ENCODE results near the gene CALHM3. TPM values are rescaled to one million over a fixed set of nuclear protein-coding genes. Genes with fewer than 3 reads are reported as not detected.

CALHM3 gene
- total RNA-seq, 4 donors from 2014 or later = not detected

DNA sequence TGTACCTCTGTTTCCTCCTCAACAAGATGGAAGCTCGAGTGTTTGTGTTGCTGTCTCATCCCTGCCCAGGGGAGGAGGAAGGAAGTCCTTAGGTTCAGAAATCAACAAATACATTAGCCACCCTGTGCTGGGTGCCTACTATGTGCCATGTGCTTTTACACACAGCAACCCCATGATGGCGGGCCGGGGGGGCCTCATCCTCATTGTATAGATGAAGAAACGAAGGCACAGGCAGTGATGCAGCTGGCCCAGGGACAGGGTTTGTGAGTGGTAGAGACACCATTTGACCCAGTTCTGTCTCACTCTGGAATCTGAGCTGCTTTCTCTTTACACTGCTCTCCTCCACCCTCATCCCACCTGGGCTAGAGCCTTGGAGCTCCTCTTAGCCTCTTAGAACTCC, 25.0 kb downstream of the CALHM3 start:
- no peak for DNase-seq (ENCODE audit: low spot score in 2 of 2)
- Histone ChIP-seq H3K9me3 (no peaks in the 10 kb centered on the region), H3K4me1 (peaks cover 40% of the 10 kb centered on the region), H3K27me3 (no peaks in the 10 kb centered on the region), H3K27ac (no peak overlapping the region), H3K36me3 (peaks cover 5% of the 10 kb centered on the region), H3K4me3 (no peak overlapping the region)
- TF ChIP-seq POLR2A (IDR thresholded peaks at IDR 0.05) = no peak
- TF ChIP-seq POLR2AphosphoS5 (IDR thresholded peaks at IDR 0.05) = no peak
- TF ChIP-seq, protein P1, sequence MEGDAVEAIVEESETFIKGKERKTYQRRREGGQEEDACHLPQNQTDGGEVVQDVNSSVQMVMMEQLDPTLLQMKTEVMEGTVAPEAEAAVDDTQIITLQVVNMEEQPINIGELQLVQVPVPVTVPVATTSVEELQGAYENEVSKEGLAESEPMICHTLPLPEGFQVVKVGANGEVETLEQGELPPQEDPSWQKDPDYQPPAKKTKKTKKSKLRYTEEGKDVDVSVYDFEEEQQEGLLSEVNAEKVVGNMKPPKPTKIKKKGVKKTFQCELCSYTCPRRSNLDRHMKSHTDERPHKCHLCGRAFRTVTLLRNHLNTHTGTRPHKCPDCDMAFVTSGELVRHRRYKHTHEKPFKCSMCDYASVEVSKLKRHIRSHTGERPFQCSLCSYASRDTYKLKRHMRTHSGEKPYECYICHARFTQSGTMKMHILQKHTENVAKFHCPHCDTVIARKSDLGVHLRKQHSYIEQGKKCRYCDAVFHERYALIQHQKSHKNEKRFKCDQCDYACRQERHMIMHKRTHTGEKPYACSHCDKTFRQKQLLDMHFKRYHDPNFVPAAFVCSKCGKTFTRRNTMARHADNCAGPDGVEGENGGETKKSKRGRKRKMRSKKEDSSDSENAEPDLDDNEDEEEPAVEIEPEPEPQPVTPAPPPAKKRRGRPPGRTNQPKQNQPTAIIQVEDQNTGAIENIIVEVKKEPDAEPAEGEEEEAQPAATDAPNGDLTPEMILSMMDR (IDR thresholded peaks at IDR 0.05) = no peak
- no peak for TF ChIP-seq EP300 (IDR thresholded peaks at IDR 0.05)
- WGBS = 86% methylated on average over 4 of the region's 4 CpGs

DNA sequence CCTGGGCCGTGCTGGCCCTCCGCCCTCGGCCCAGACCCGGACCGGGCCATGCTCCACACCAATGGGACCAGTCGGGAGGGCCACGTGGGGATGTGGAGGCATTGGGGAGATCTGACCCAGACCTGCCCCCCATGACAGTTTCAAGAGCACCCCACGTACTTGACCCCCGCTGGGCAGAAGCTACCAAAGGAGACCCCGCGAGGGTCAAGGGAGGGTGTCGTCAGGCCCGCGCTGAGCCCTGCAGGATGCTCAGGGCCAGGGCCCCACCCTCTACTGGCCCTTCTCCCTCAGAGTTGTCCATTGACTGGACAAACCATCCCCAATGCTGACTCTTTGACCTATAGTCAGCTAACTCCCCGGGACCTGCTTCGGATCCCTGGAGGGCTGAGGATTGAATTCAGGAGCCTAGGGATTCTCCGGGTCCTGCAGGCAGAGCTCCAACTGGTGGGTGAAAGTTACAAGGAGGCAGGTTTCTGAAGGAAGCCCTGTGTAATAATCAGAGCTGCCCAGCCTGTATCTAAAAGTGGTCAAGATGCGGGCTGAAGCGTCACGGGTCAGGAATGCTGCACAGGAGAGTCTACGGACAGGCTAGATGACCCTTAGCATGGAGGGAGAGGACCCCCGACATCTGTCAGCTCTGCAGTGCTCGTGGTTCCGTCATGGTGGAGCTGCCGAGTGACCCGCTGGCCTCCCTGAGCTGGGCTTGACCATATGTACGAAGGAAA, 26.4 kb downstream of the CALHM3 start:
- TF ChIP-seq POLR2AphosphoS5 (IDR thresholded peaks at IDR 0.05) (no peak), POLR2A (IDR thresholded peaks at IDR 0.05) (no peak), EP300 (IDR thresholded peaks at IDR 0.05) (no peak)
- TF ChIP-seq, protein P1 (IDR thresholded peaks at IDR 0.05) = no peak
- H3K9me3 ChIP-seq = no peaks in the 10 kb centered on the region
- peak overlapping the region; percentile 58 for H3K4me3 ChIP-seq
- peak overlapping the region; percentile 87 for H3K27ac ChIP-seq
- no peak for DNase-seq (ENCODE audit: low spot score in 2 of 2)
- 52% methylated on average over 15 of the region's 27 CpGs for WGBS
- peaks cover 10% of the 10 kb centered on the region for H3K36me3 ChIP-seq
- H3K27me3 ChIP-seq = no peaks in the 10 kb centered on the region
- H3K4me1 ChIP-seq = peaks cover 53% of the 10 kb centered on the region

DNA sequence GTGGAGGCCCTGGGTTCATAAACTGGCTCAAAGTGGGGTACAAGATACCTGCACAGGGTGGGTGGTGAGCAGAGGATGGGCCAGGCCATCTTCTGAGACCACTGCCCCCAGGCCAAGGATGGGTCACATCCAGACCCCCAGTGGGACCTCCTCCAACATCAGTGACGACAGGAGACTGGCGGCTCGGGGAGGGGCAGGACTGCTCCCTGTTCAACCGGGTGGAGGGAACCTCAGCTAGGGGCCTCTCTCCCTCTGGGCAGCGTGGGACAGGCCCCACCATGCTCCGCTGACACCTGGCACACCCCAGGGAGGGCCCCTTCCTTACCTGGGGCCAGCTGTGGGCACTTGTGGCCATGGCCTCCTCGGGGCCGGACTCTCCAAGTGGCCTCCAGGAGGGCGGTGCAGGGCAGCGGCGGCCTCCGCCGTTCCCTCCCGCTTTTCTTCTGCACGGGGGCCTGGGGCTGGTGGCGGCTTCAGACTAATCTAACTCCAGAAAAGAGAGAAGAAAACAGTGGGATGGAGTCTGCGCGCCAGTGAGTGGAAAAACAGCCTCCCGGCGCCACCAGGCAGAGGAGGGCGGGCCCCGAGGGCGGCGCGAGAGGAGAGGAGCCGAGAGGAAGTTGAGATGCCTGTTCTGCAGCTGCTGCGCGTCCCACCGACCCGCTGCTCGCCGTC, 27.1 kb downstream of the CALHM3 start, which contains the start of gene CALHM2:
Gene CALHM2 (minus strand): TSS at position 540 of the 675 bp plus-strand sequence. CDS start 2,429 bp downstream, outside the sequence.
- 1% methylated on average over 26 of the region's 32 CpGs for WGBS
- Histone ChIP-seq H3K36me3 (peaks cover 17% of the 10 kb centered on the region), H3K27me3 (no peaks in the 10 kb centered on the region), H3K4me1 (peaks cover 60% of the 10 kb centered on the region), H3K9me3 (no peaks in the 10 kb centered on the region), H3K27ac (peak within 1 kb of the TSS; percentile 87), H3K4me3 (peak within 1 kb of the TSS; percentile 58)
- no peak for TF ChIP-seq POLR2AphosphoS5 (IDR thresholded peaks at IDR 0.05)
- TF ChIP-seq POLR2A (IDR thresholded peaks at IDR 0.05) = no peak
- TF ChIP-seq, protein P1 (IDR thresholded peaks at IDR 0.05) = no peak
- DNase-seq (ENCODE audit: low spot score in 2 of 2) = peak; percentile 82 to 87

DNA sequence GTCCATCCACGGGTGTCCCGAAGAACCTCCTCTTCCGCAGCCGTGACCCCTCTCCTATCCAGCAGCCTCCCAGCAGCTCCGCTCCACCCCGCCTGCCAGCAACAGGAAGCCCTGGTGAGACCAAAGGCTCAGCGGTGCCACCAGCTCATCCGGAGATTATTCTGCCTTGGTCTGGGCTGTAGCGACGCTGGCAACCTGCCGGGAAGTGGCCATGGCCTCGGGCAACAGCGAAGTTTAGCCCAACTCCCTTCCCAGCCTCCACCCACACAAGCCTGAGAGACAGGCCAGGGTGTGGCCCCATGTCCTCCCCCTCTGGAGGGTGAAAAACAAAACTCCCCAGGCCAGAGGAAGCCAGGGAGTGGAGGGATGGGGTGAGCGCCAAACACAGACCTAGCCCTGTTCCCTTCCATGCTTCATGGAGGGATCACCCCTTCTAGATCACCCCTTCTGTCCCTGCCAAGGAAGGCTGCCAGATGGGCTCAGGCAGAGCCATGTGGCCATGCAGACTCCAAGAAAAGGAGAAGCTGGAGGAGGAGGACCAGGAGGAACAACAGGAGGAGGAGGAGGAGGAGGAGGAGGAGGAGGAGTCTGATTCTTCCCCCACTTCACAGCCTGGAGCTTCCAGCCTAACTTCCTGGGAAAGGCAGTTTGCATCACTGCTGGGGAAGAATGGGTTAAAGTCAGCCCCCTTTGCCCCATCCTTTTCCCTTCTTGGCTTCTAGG, 27.8 kb downstream of the CALHM3 start:
- WGBS = 19% methylated on average over 8 of the region's 14 CpGs
- H3K9me3 ChIP-seq = no peaks in the 10 kb centered on the region
- peak overlapping the region; percentile 58 for H3K4me3 ChIP-seq
- peak in 1 of 2 donors; percentile 86 for DNase-seq (ENCODE audit: low spot score in 2 of 2)
- H3K27me3 ChIP-seq = no peaks in the 10 kb centered on the region
- peaks cover 23% of the 10 kb centered on the region for H3K36me3 ChIP-seq
- no peak for TF ChIP-seq POLR2AphosphoS5 (IDR thresholded peaks at IDR 0.05)
- TF ChIP-seq, protein P1 (IDR thresholded peaks at IDR 0.05) = no peak
- TF ChIP-seq EP300 (IDR thresholded peaks at IDR 0.05) = no peak
- TF ChIP-seq POLR2A (IDR thresholded peaks at IDR 0.05) = no peak
- H3K27ac ChIP-seq = peak overlapping the region; percentile 87
- peaks cover 66% of the 10 kb centered on the region for H3K4me1 ChIP-seq
